OCI-LY7 (cell line): ENCODE measurements around the gene DYNC2H1.

Experiments
- CTCF ChIP-seq: fragments of 200-600 bp; sonication (generic); conservative IDR thresholded peaks from 2 replicates; pipeline ENCODE4 v1.5.1; 2014; ENCODE audit warnings: mild to moderate bottlenecking, antibody characterized with exemption, low read length, moderate library complexity, mixed read lengths
- EZH2phosphoT487 ChIP-seq: fragments of 200-600 bp; sonication (generic); IDR thresholded peaks from 2 replicates; pipeline ENCODE4 v1.6.1; 2018; ENCODE audit warnings: low read depth, borderline replicate concordance, mild to moderate bottlenecking, mixed run types, antibody characterized with exemption, low read length, moderate library complexity, mixed read lengths

GRCh38 chr11:103279821-103280220, 170.6 kb downstream of the DYNC2H1 start:
- TF ChIP-seq EZH2phosphoT487, result no peak
- no peak for TF ChIP-seq CTCF
